8988T (cell line): ENCODE results near the gene FOXL3.
"Not testable (repeated sequence)": the region's sequence is repeated elsewhere in the genome, so short reads cannot be mapped to it uniquely, and the experiment has no call there.

Experiments used
- DNase-seq: peaks from one replicate; pipeline ENCODE4 v3.0.0; 2011

The FOXL3 gene

GRCh38 chr7:326809-327232 lies 36.9 kb downstream of the FOXL3 start:
- no peak for DNase-seq

GRCh38 chr7:327233-327931 lies 37.4 kb downstream of the FOXL3 start:
- no peak for DNase-seq

GRCh38 chr7:327991-328702 lies 38.2 kb downstream of the FOXL3 start:
- DNase-seq, result no peak

- no peak for DNase-seq
Measured at GRCh38 chr7:329691-330281, 39.8 kb downstream of the FOXL3 start.

GRCh38 chr7:330511-331230 lies 40.7 kb downstream of the FOXL3 start:
- no peak for DNase-seq

- DNase-seq, result no peak
Measured at GRCh38 chr7:332020-332517, 42.1 kb downstream of the FOXL3 start.

- peak; percentile 86 for DNase-seq
Measured at GRCh38 chr7:332646-333392, 42.8 kb downstream of the FOXL3 start.

- DNase-seq, result no peak
Measured at GRCh38 chr7:333393-333764, 43.4 kb downstream of the FOXL3 start.

- no peak for DNase-seq
Measured at GRCh38 chr7:334618-335357, 44.8 kb downstream of the FOXL3 start.

GRCh38 chr7:335358-336148 lies 45.6 kb downstream of the FOXL3 start:
- DNase-seq, result no peak

- not testable (repeated sequence) for DNase-seq
Measured at GRCh38 chr7:336149-336533, 46.2 kb downstream of the FOXL3 start.

- no peak for DNase-seq
Measured at GRCh38 chr7:336810-337566, 47.0 kb downstream of the FOXL3 start.

- DNase-seq, result no peak
Measured at GRCh38 chr7:337567-337951, 47.6 kb downstream of the FOXL3 start.

GRCh38 chr7:338295-339061 lies 48.5 kb downstream of the FOXL3 start:
- no peak for DNase-seq

GRCh38 chr7:339062-339342 lies 49.0 kb downstream of the FOXL3 start:
- no peak for DNase-seq

- DNase-seq, result no peak
Measured at GRCh38 chr7:339696-340095, 49.7 kb downstream of the FOXL3 start.

GRCh38 chr7:340200-340937 lies 50.4 kb downstream of the FOXL3 start:
- DNase-seq, result no peak
